RWPE1 (cell line): ENCODE data around the gene DDR2.
"Not testable (repeated sequence)": the region's sequence is repeated elsewhere in the genome, so short reads cannot be mapped to it uniquely, and the experiment has no call there.

Experiments used
- CTCF ChIA-PET: fragments of 350-600 bp; sonication (Branson Sonifier 250); formaldehyde crosslinking; extraction: SDS; loops from one replicate; lab custom pipeline; 2021; lab: Yijun Ruan, JAX
- POLR2A ChIA-PET: fragments of 400-600 bp; formaldehyde crosslinking; extraction: SDS; loops from one replicate; lab custom pipeline; 2020; ENCODE audit warnings: antibody characterized with exemption; ENCODE audit not compliant: low non-redundant PET; lab: Yijun Ruan, JAX
- DNase-seq: peaks from one replicate; pipeline ENCODE4 v3.0.0; 2012; ENCODE audit warnings: low spot score
- H3K27ac ChIP-seq: fragments of 450-650 bp; 2 replicates; pipeline ENCODE4 v1.5.1; 2017
- TF ChIP-seq, protein P1 (sequence below): fragments of 450-650 bp; conservative IDR thresholded peaks from 2 replicates; pipeline ENCODE4 v1.5.1; 2017; ENCODE audit warnings: low read depth, mild to moderate bottlenecking

DDR2 gene

DNA sequence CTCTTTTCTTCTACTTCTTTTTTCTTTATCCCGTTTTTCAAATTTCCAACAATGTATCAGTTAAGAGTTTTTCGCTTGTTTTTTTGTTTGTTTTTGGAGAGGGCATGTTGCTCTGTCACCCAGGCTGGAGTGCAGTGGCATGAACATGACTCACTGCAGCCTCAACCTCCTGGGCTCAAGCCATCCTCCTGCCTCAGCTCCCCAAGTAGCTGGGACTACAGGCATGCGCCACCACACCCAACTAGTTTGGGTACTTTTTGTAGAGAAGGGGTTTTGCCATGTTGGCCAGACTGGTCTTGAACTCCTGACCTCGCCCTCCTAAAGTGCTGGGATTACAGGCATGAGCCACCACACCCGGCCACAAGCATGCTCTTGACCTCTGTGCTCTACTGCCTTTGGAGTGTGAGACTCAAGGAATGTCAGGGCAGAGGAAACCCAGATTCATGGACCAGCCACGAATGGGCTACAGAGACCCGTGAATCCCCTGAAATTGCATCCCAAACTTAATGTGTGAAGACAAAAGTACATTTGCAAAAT lies 93.1 kb downstream of the DDR2 start:
- H3K27ac ChIP-seq = no peak overlapping the region
- POLR2A ChIA-PET = no interaction called here
- DNase-seq = no peak
- CTCF ChIA-PET = no interaction called here
- TF ChIP-seq, protein P1, sequence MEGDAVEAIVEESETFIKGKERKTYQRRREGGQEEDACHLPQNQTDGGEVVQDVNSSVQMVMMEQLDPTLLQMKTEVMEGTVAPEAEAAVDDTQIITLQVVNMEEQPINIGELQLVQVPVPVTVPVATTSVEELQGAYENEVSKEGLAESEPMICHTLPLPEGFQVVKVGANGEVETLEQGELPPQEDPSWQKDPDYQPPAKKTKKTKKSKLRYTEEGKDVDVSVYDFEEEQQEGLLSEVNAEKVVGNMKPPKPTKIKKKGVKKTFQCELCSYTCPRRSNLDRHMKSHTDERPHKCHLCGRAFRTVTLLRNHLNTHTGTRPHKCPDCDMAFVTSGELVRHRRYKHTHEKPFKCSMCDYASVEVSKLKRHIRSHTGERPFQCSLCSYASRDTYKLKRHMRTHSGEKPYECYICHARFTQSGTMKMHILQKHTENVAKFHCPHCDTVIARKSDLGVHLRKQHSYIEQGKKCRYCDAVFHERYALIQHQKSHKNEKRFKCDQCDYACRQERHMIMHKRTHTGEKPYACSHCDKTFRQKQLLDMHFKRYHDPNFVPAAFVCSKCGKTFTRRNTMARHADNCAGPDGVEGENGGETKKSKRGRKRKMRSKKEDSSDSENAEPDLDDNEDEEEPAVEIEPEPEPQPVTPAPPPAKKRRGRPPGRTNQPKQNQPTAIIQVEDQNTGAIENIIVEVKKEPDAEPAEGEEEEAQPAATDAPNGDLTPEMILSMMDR = no peak

GRCh38 chr1:162726555-162726954 lies 94.3 kb downstream of the DDR2 start:
- ChIA-PET POLR2A (no interaction called here), CTCF (no interaction called here)
- no peak for DNase-seq
- TF ChIP-seq, protein P1 = no peak
- H3K27ac ChIP-seq = no peak overlapping the region

- POLR2A ChIA-PET, DNase-seq, H3K27ac ChIP-seq: not testable (repeated sequence)
- CTCF ChIA-PET = interaction anchor here (0.5 kb wide), 1 partner anchor 634 kb away, joined by 4 read pairs; no protein-coding TSS in a partner anchor
These were observed 95.2 kb downstream of the DDR2 start for GRCh38 chr1:162727493-162727892.

DNA sequence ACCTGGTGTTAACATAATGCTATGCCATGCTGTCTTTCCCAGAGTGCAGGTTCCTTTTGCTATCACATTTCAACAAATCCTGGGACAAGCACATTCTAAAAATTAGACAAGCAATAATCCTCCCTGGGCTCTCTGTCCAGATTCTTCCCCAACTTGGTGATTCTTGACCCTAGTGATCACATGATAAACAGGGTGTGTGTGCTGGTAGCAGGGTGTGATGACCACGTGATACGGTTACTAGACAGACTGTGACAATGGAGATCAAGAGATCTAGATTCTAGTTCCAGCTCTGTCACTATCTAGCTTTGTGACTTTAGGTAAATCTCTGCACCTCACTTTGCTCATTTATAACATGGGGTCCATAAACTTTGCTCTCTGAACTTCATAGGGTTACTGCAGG lies 96.3 kb downstream of the DDR2 start:
- CTCF ChIA-PET = no interaction called here

GRCh38 chr1:162729195-162729774 lies 97.0 kb downstream of the DDR2 start:
- CTCF ChIA-PET, POLR2A ChIA-PET, DNase-seq, H3K27ac ChIP-seq: not testable (repeated sequence)

More for the DNA sequence above, 96.3 kb downstream of the DDR2 start:
- H3K27ac ChIP-seq = no peak overlapping the region
- DNase-seq = no peak
- TF ChIP-seq, protein P1 = no peak
- POLR2A ChIA-PET = no interaction called here

DNA sequence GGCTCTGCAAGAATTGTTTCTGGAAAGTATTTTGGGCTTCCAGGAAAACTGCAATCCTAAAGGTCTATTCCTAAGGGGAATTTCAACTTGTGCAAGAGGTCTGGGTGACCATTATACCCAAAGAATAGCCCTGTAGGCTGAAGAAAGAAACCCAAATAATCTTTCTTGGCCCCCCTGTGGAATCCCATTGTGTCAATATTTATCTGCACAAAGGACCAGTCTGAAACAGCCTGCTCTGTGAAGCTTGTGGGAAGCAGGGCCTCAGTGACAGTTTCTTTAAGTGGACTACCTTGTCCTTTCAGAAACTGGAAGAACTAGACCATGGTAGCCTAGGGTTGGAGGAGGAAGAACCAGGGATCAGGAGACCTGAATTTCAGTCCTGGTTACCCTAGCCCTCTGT lies 99.8 kb downstream of the DDR2 start:
- POLR2A ChIA-PET = no interaction called here
- H3K27ac ChIP-seq = no peak overlapping the region
- no peak for DNase-seq

GRCh38 chr1:162732566-162733335 lies 100.5 kb downstream of the DDR2 start:
- TF ChIP-seq, protein P1 = no peak
- CTCF ChIA-PET = no interaction called here
- no peak overlapping the region for H3K27ac ChIP-seq
- POLR2A ChIA-PET = no interaction called here
- DNase-seq = no peak

More for the DNA sequence above, 99.8 kb downstream of the DDR2 start:
- CTCF ChIA-PET = interaction anchor here (0.7 kb wide), 1 partner anchor 1073 kb away, joined by 3 read pairs; no protein-coding TSS in a partner anchor
- TF ChIP-seq, protein P1 = no peak
